H1 (cell line): Measurements from ENCODE around the gene ERCC6L. TPM values are rescaled to one million over a fixed set of nuclear protein-coding genes. Genes with fewer than 3 reads are reported as not detected.

Experiments used
- BRCA1 ChIP-seq: IDR thresholded peaks from 2 replicates; pipeline ENCODE4 v1.6.1; 2012; ENCODE audit warnings: low read depth, low read length, improper control_type of control experiment
- CHD7 ChIP-seq: fragments of 300-600 bp; sonication (generic); IDR thresholded peaks from 2 replicates; pipeline ENCODE4 v1.7.1; 2012; ENCODE audit warnings: low read length, moderate library complexity, mild to moderate bottlenecking, inconsistent platforms; ENCODE audit not compliant: insufficient replicate concordance
- CREB1 ChIP-seq: IDR thresholded peaks from 2 replicates; pipeline ENCODE4 v1.6.1; 2012; ENCODE audit warnings: inconsistent platforms
- E2F6 ChIP-seq: IDR thresholded peaks from 2 replicates; pipeline ENCODE4 v1.6.1; 2012; ENCODE audit warnings: inconsistent platforms
- EGR1 ChIP-seq: IDR thresholded peaks from 2 replicates; pipeline ENCODE4 v1.6.1; 2011; ENCODE audit warnings: low read depth, low read length, borderline replicate concordance
- FOSL1 ChIP-seq: IDR thresholded peaks from 2 replicates; pipeline ENCODE4 v1.6.1; 2011; ENCODE audit warnings: mild to moderate bottlenecking, low read depth, low read length, moderate library complexity; ENCODE audit not compliant: insufficient read depth
- RBBP5 ChIP-seq: IDR thresholded peaks from 2 replicates; pipeline ENCODE4 v1.7.1; 2012; ENCODE audit warnings: low read depth, mild to moderate bottlenecking, inconsistent platforms, low read length, moderate library complexity, borderline replicate concordance
- SIN3A ChIP-seq, 2 experiments: IDR thresholded peaks in 1 of 2; conservative IDR thresholded peaks in 1 of 2; 2 replicates each; pipeline ENCODE4 v1.6.1; 2011 to 2012; ENCODE audit warnings: low read length in 2 of 2, improper control_type of control experiment in 1 of 2, low read depth in 1 of 2, mild to moderate bottlenecking in 1 of 2
- TAF1 ChIP-seq: IDR thresholded peaks from 2 replicates; pipeline ENCODE4 v1.6.1; 2011; ENCODE audit warnings: mild to moderate bottlenecking, low read depth, low read length
- YY1 ChIP-seq: IDR thresholded peaks from 2 replicates; pipeline ENCODE4 v1.6.1; 2011; ENCODE audit warnings: low read depth, mild to moderate bottlenecking, low read length
- polyA plus RNA-seq, 7 experiments: library from polyadenylated mRNA; depleted of rRNA in 3 of 7; stranded (reverse) in 5 of 7; unstranded in 2 of 7; fragments of >200 nt in 5 of 7; fragments of 200-250 nt in 2 of 7; gene quantifications; 1 replicate in 5 of 7; 2 replicates in 1 of 7; 4 replicates in 1 of 7; pipeline versions ENCODE4 v1.2.1 to v1.2.3, GENCODE V29; 2011 to 2013; ENCODE audit warnings: missing spikeins in 2 of 7, mixed read lengths in 2 of 7
- total RNA-seq: library from RNA; stranded (reverse); fragmentation: NEBNext Ultra II Directional; extraction: Animal tissue kit (Norgen Biotek cat#: 25700); gene quantifications from 2 replicates; pipeline ENCODE4 v1.2.1, GENCODE V29; 2021

Gene ERCC6L
- total and polyA plus RNA-seq, 2 of the 8 experiments (the other 6 are each of a cell fraction or from before 2014, with no cell fraction given): 4.0 to 23.9 TPM

- TF ChIP-seq CHD7 (no peak), FOSL1 (no peak), E2F6 (no peak), SIN3A (conservative IDR thresholded peaks at IDR 0.05 in 1 of 2, IDR thresholded peaks at IDR 0.05 in 1 of 2; ENCODE audit: low read depth in 1 of 2, low read length in 2 of 2) (no peak), CREB1 (no peak), YY1 (no peak), BRCA1 (no peak), EGR1 (no peak), TAF1 (no peak), RBBP5 (no peak)
Measured at GRCh38 chrX:72273718-72274117, 34.9 kb upstream of the ERCC6L start (continued).
